Aortic smooth muscle cell (primary cell): ENCODE results near the gene NOXRED1. TPM values are rescaled to one million over a fixed set of nuclear protein-coding genes. Genes with fewer than 3 reads are reported as not detected.

Experiments used
- total RNA-seq: library from RNA; depleted of rRNA; stranded (reverse); fragments of >200 nt; gene quantifications from 2 replicates; pipeline ENCODE4 v1.2.3, GENCODE V29; 2014

NOXRED1 gene
- total RNA-seq, result 0.12 and 0.13 TPM in 2 replicates

GRCh38 chr14:77423423-77423822 lies at the start of gene NOXRED1:
Gene NOXRED1, minus strand, starts transcription at chr14:77423523. Its CDS starts 634 bp downstream, at chr14:77422889.

GRCh38 chr14:77457522-77458248 lies 34.4 kb upstream of the NOXRED1 start, which contains the start of the genes AHSA1 and VIPAS39:
Gene AHSA1, plus strand, starts transcription at chr14:77458093. Its CDS starts 97 bp downstream, at chr14:77458190.
Gene VIPAS39, minus strand, starts transcription at chr14:77457601. Its CDS starts 3,499 bp downstream, at chr14:77454102.

GRCh38 chr14:77376771-77377501 lies 46.4 kb downstream of the NOXRED1 start, which contains the start of the genes SAMD15 and TMED8:
Gene SAMD15, plus strand, starts transcription at chr14:77377379. Its CDS starts 40 bp downstream, at chr14:77377419.
Gene TMED8, minus strand, starts transcription at chr14:77377094. Its CDS starts 41 bp downstream, at chr14:77377053.

Other genes starting within 250 kb of the NOXRED1 start
- 0.26 TPM in 1 of 2 replicates, not detected in the other for gene TMEM63C, start 241.7 kb downstream of the NOXRED1 start, total RNA-seq
- gene NGB, start 152.3 kb downstream of the NOXRED1 start, total RNA-seq, result not detected in 2 replicates
- 8.9 and 10.6 TPM in 2 replicates for gene POMT2, start 102.6 kb downstream of the NOXRED1 start, total RNA-seq
- gene GSTZ1, start 102.5 kb downstream of the NOXRED1 start, total RNA-seq, result 26.4 and 29.8 TPM in 2 replicates
- gene TMED8, start 46.4 kb downstream of the NOXRED1 start, total RNA-seq, result 8.3 and 9.9 TPM in 2 replicates
- 2.0 and 2.8 TPM in 2 replicates for gene SAMD15, start 46.1 kb downstream of the NOXRED1 start, total RNA-seq
- gene VIPAS39, start 34.1 kb upstream of the NOXRED1 start, total RNA-seq, result 24.2 and 27.5 TPM in 2 replicates
- gene AHSA1, start 34.6 kb upstream of the NOXRED1 start, total RNA-seq, result 103 and 133 TPM in 2 replicates
- gene ISM2, start 75.3 kb upstream of the NOXRED1 start, total RNA-seq, result 0.06 TPM in 1 of 2 replicates, not detected in the other
- gene SPTLC2, start 193.1 kb upstream of the NOXRED1 start, total RNA-seq, result 35.1 and 45.8 TPM in 2 replicates